IMR-90 (cell line): ENCODE data around the gene TPPP. TPM values are rescaled to one million over a fixed set of nuclear protein-coding genes. Genes with fewer than 3 reads are reported as not detected.
A peak's percentile ranks its signal among the peaks of the same experiment; 100 is the strongest.

Source experiments
- ATAC-seq: fragments of 200-7000 bp; cut with Tn5 transposase; 2 replicates; pipeline ENCODE4 v1.9.1; 2020; ENCODE audit warnings: low read depth, mild to moderate bottlenecking, moderate library complexity
- BruUV-seq: library from RNA; stranded (reverse); fragments of 400-500 nt; replicated peaks from 2 replicates; lab custom pipeline; 2021; lab: Mats Ljungman, UMichigan
- CTCF ChIA-PET: fragments of 300-600 bp; formaldehyde crosslinking; extraction: SDS; loops from one replicate; lab custom pipeline; 2021; ENCODE audit warnings: antibody characterized with exemption; lab: Yijun Ruan, JAX
- POLR2A ChIA-PET: fragments of 300-600 bp; sonication (Branson Sonifier 250); formaldehyde crosslinking; loops from one replicate; lab custom pipeline; 2022; ENCODE audit warnings: antibody characterized with exemption; ENCODE audit not compliant: unreplicated experiment; lab: Charles Lee
- DNase-seq: peaks from one replicate; pipeline ENCODE4 v3.0.0; 2013
- H2AFZ ChIP-seq: replicated peaks from 2 replicates; pipeline ENCODE3; 2013; ENCODE audit warnings: low read length, mild to moderate bottlenecking; ENCODE audit not compliant: poor library complexity
- H2AK5ac ChIP-seq: 2 replicates; pipeline ENCODE4 v1.6.1; 2013; ENCODE audit warnings: low read depth, low read length, inconsistent platforms
- H2AK9ac ChIP-seq: replicated peaks from 2 replicates; pipeline ENCODE3; 2013; ENCODE audit warnings: mild to moderate bottlenecking, low read depth, low read length, moderate library complexity; ENCODE audit not compliant: poor library complexity
- H2BK120ac ChIP-seq: 2 replicates; pipeline ENCODE4 v1.6.1; 2013; ENCODE audit warnings: low read depth, low read length, inconsistent platforms
- H2BK15ac ChIP-seq: 3 replicates; pipeline ENCODE4 v1.6.1; 2013; ENCODE audit warnings: low read depth, low read length, inconsistent platforms
- H2BK20ac ChIP-seq: 2 replicates; pipeline ENCODE4 v1.6.1; 2013; ENCODE audit warnings: low read depth, mild to moderate bottlenecking, inconsistent platforms, low read length, moderate library complexity
- H2BK5ac ChIP-seq: 2 replicates; pipeline ENCODE4 v1.6.1; 2013; ENCODE audit warnings: mild to moderate bottlenecking, low read depth, low read length, inconsistent platforms; ENCODE audit not compliant: poor library complexity, severe bottlenecking
- H3K14ac ChIP-seq: replicated peaks from 2 replicates; pipeline ENCODE4 v1.6.1; 2013; ENCODE audit warnings: low read depth, low read length, inconsistent platforms
- H3K18ac ChIP-seq: 2 replicates; pipeline ENCODE4 v1.6.1; 2013; ENCODE audit warnings: low read depth, low read length, control low read depth
- H3K23ac ChIP-seq: 2 replicates; pipeline ENCODE4 v1.6.1; 2013; ENCODE audit warnings: low read depth, low read length, inconsistent platforms
- H3K27ac ChIP-seq: 2 replicates; pipeline ENCODE4 v1.5.1; 2013; ENCODE audit warnings: mild to moderate bottlenecking, control low read depth, low read length; ENCODE audit not compliant: insufficient read depth
- H3K27me3 ChIP-seq: 2 replicates; pipeline ENCODE4 v1.6.1; 2013; ENCODE audit warnings: low read length; ENCODE audit not compliant: control insufficient read depth, insufficient read depth
- H3K36me3 ChIP-seq: 2 replicates; pipeline ENCODE4 v1.6.1; 2013; ENCODE audit warnings: low read length, mixed read lengths; ENCODE audit not compliant: control insufficient read depth, insufficient read depth
- H3K4ac ChIP-seq: 2 replicates; pipeline ENCODE4 v1.6.1; 2013; ENCODE audit warnings: low read depth, low read length, inconsistent platforms
- H3K4me1 ChIP-seq: 2 replicates; pipeline ENCODE4 v1.6.1; 2013; ENCODE audit warnings: low read length, mixed read lengths; ENCODE audit not compliant: control insufficient read depth, insufficient read depth
- H3K4me2 ChIP-seq: 2 replicates; pipeline ENCODE4 v1.6.1; 2013; ENCODE audit warnings: low read depth, mild to moderate bottlenecking, control low read depth, low read length, moderate library complexity
- H3K4me3 ChIP-seq: 2 replicates; pipeline ENCODE4 v1.5.1; 2013; ENCODE audit warnings: low read depth, mild to moderate bottlenecking, control low read depth, low read length, moderate library complexity; ENCODE audit not compliant: insufficient read depth
- H3K56ac ChIP-seq: 2 replicates; pipeline ENCODE4 v1.6.1; 2013; ENCODE audit warnings: low read length, inconsistent platforms; ENCODE audit not compliant: insufficient read depth; ENCODE audit errors: extremely low read depth
- H3K79me1 ChIP-seq, 2 experiments: 2 replicates each; pipeline ENCODE4 v1.6.1; 2013; ENCODE audit warnings: low read length in 2 of 2, inconsistent platforms in 1 of 2, low read depth in 1 of 2
- H3K9ac ChIP-seq: 2 replicates; pipeline ENCODE4 v1.6.1; 2013; ENCODE audit warnings: low read depth, low read length, control low read depth
- H3K9me1 ChIP-seq: 2 replicates; pipeline ENCODE4 v1.6.1; 2013; ENCODE audit warnings: low read length, inconsistent platforms; ENCODE audit not compliant: insufficient read depth
- H3K9me3 ChIP-seq: 2 replicates; pipeline ENCODE4 v1.6.1; 2013; ENCODE audit warnings: low read length; ENCODE audit not compliant: control insufficient read depth, insufficient read depth
- H4K20me1 ChIP-seq: 2 replicates; pipeline ENCODE4 v1.6.1; 2013; ENCODE audit warnings: low read length, inconsistent platforms; ENCODE audit not compliant: insufficient read depth
- H4K5ac ChIP-seq: 2 replicates; pipeline ENCODE4 v1.6.1; 2013; ENCODE audit warnings: mild to moderate bottlenecking, low read depth, low read length, control low read depth
- H4K8ac ChIP-seq, 2 experiments: 2 replicates each; pipeline ENCODE4 v1.6.1; 2013; ENCODE audit warnings: low read depth in 2 of 2, low read length in 2 of 2, control low read depth in 1 of 2, inconsistent platforms in 1 of 2
- H4K91ac ChIP-seq: 2 replicates; pipeline ENCODE4 v1.6.1; 2013; ENCODE audit warnings: low read depth, low read length, inconsistent platforms; ENCODE audit not compliant: insufficient read depth
- BHLHE40 ChIP-seq: fragments of 150-350 bp; IDR thresholded peaks from 2 replicates; pipeline ENCODE4 v1.6.1; 2016; ENCODE audit warnings: mild to moderate bottlenecking, low read depth, low read length
- CEBPB ChIP-seq: IDR thresholded peaks from 2 replicates; pipeline ENCODE4 v1.6.1; 2012; ENCODE audit warnings: low read depth, low read length, improper control_type of control experiment
- CHD1 ChIP-seq: IDR thresholded peaks from 2 replicates; pipeline ENCODE4 v1.6.1; 2012; ENCODE audit warnings: low read depth, low read length, improper control_type of control experiment
- CTCF ChIP-seq: conservative IDR thresholded peaks from 2 replicates; pipeline ENCODE4 v1.5.1; 2012; ENCODE audit warnings: mild to moderate bottlenecking, low read depth, low read length, improper control_type of control experiment
- ELK1 ChIP-seq: fragments of 150-350 bp; IDR thresholded peaks from 2 replicates; pipeline ENCODE4 v1.6.1; 2016; ENCODE audit warnings: low read depth, mild to moderate bottlenecking, low read length, moderate library complexity, borderline replicate concordance
- FOS ChIP-seq: fragments of 150-350 bp; IDR thresholded peaks from 2 replicates; pipeline ENCODE4 v1.6.1; 2016; ENCODE audit warnings: low read depth, low read length
- NFE2L2 ChIP-seq: fragments of 150-350 bp; IDR thresholded peaks from 2 replicates; pipeline ENCODE4 v1.6.1; 2016; ENCODE audit warnings: low read depth, mild to moderate bottlenecking, low read length
- POLR2A ChIP-seq: IDR thresholded peaks from 2 replicates; pipeline ENCODE4 v1.6.1; 2012; ENCODE audit warnings: mild to moderate bottlenecking, low read depth, low read length
- RAD21 ChIP-seq: IDR thresholded peaks from 2 replicates; pipeline ENCODE4 v1.6.1; 2012; ENCODE audit warnings: low read length, improper control_type of control experiment
- RCOR1 ChIP-seq: IDR thresholded peaks from 2 replicates; pipeline ENCODE4 v1.6.1; 2012; ENCODE audit warnings: mild to moderate bottlenecking, low read length, improper control_type of control experiment; ENCODE audit not compliant: insufficient replicate concordance
- USF2 ChIP-seq: fragments of 150-350 bp; IDR thresholded peaks from 2 replicates; pipeline ENCODE4 v1.6.1; 2017; ENCODE audit warnings: mild to moderate bottlenecking, antibody characterized with exemption, low read length, low read depth
- WGBS, 2 experiments: methylation state at CpG; one replicate each; pipeline versions ENCODE4 v1.1.5 to v1.1.7; 2013; ENCODE audit warnings: missing lambda C conversion rate in 2 of 2; ENCODE audit not compliant: insufficient read length in 1 of 2; ENCODE audit errors: extremely low coverage in 2 of 2; 5-methylcytosine and 5-hydroxymethylcytosine counted together
- dilution Hi-C: fragments of 300-500 bp; cut with HindIII; formaldehyde crosslinking; loops from one replicate; pipeline ENCODE4 v1.14.3; 2018; ENCODE audit warnings: low sequenced_read_pairs; ENCODE audit not compliant: unreplicated experiment
- in situ Hi-C: fragments of 300-500 bp; cut with MboI; formaldehyde crosslinking; loops from 3 replicates; pipeline ENCODE4 v1.14.3; 2019; ENCODE audit warnings: low sequenced_read_pairs, inconsistent platforms, mixed read lengths
- intact Hi-C: fragments of 100-400 bp; cut with micrococcal nuclease; formaldehyde crosslinking; loops from 2 replicates; pipeline ENCODE4 v1.10.0; 2022
- polyA plus RNA-seq, 3 experiments: library from polyadenylated mRNA; depleted of rRNA; stranded (reverse); fragments of >200 nt; gene quantifications; 2 replicates each; pipeline ENCODE4 v1.2.3, GENCODE V29; 2012; ENCODE audit warnings: low replicate concordance in 1 of 3
- total RNA-seq: library from RNA; depleted of rRNA; stranded (reverse); fragments of >200 nt; gene quantifications from 2 replicates; pipeline ENCODE4 v1.2.3, GENCODE V29; 2012

Gene TPPP
- total and polyA plus RNA-seq, 2 of the 4 experiments (the other 2 are of a cell fraction): under 0.01 to 0.07 TPM

- no peak overlapping the region for H3K4me3 ChIP-seq
- ATAC-seq: no peak
- H4K8ac ChIP-seq: no peak overlapping the region
- no peak overlapping the region for H3K23ac ChIP-seq
- no peak overlapping the region for H3K18ac ChIP-seq
- H3K4me1 ChIP-seq: no peaks in the 10 kb centered on the region
- no peak overlapping the region for H3K4me2 ChIP-seq
- H2BK120ac ChIP-seq: no peak overlapping the region
- DNase-seq: no peak
- no peak overlapping the region for H4K91ac ChIP-seq
- no peaks in the 10 kb centered on the region; the same call in 1 of the 2 replicates for H3K9me3 ChIP-seq
- BruUV-seq: no TSS peak
- peak overlapping the region; percentile 21 for H2AFZ ChIP-seq
- TF ChIP-seq RAD21: no peak
- no peak for TF ChIP-seq POLR2A
- TF ChIP-seq RCOR1: no peak
- TF ChIP-seq CEBPB: no peak
- TF ChIP-seq CTCF: no peak
- no peak for TF ChIP-seq NFE2L2
- TF ChIP-seq ELK1: no peak
- no peak for TF ChIP-seq USF2
- no peak for TF ChIP-seq BHLHE40
- no peak for TF ChIP-seq CHD1
- no peak for TF ChIP-seq FOS
- H3K14ac ChIP-seq: no peak overlapping the region
- H3K27me3 ChIP-seq: no peaks in the 10 kb centered on the region
- no peaks in the 10 kb centered on the region for H4K20me1 ChIP-seq
- no peak overlapping the region for H2BK15ac ChIP-seq
- H2AK9ac ChIP-seq: no peak overlapping the region
- H3K56ac ChIP-seq: no peak overlapping the region
- H3K36me3 ChIP-seq: peaks cover 7% of the 10 kb centered on the region; the same call in 1 of the 2 replicates
- no peak overlapping the region for H3K9ac ChIP-seq
- dilution Hi-C loops (no loop called here), in situ Hi-C loops (no loop called here), intact Hi-C loops (no loop called here)
- no peaks in the 10 kb centered on the region for H3K9me1 ChIP-seq
- ChIA-PET POLR2A (no interaction called here), CTCF (no interaction called here)
- H3K4ac ChIP-seq: no peak overlapping the region
- H2BK5ac ChIP-seq: no peak overlapping the region
- H3K79me1 ChIP-seq: no peaks in the 10 kb centered on the region
- WGBS, 2 experiments: 67% methylated on average over 7 of the region's 24 CpGs; no CpG with 5 or more reads in 1 of the 2 experiments
- no peak overlapping the region for H2AK5ac ChIP-seq
- no peak overlapping the region for H2BK20ac ChIP-seq
- no peak overlapping the region for H4K5ac ChIP-seq
- H3K27ac ChIP-seq: no peak overlapping the region
Observed at GRCh38 chr5:664343-664993, 28.7 kb downstream of the TPPP start.
